HG02943 (cell line): ENCODE measurements around the gene MRAP.

Experiments used
- ATAC-seq: cut with Tn5 transposase; IDR thresholded peaks from one replicate; pipeline ENCODE4 v1.9.1; 2021; ENCODE audit warnings: mild to moderate bottlenecking, low read depth, moderate library complexity; ENCODE audit not compliant: unreplicated experiment

MRAP gene

DNA sequence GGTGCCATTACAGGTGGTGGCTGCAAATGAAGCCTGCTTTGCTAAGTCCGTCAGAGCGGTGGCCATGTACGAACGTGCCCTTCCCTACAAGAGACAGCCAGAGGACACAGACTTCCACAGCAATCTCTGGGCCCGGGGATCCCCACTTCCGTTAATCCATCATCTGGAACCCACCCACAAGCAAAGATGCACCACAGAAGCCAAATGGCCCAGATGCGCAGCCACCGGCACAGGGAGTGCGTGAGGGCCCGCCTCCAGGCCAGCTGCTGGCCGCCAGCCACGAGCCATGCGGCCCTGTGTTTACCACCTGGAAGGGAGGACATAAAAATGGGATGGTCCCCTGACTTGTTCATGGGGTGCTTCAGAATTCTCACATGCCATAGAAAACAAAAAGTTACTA lies 22.1 kb downstream of the MRAP start:
- ATAC-seq, result no peak

DNA sequence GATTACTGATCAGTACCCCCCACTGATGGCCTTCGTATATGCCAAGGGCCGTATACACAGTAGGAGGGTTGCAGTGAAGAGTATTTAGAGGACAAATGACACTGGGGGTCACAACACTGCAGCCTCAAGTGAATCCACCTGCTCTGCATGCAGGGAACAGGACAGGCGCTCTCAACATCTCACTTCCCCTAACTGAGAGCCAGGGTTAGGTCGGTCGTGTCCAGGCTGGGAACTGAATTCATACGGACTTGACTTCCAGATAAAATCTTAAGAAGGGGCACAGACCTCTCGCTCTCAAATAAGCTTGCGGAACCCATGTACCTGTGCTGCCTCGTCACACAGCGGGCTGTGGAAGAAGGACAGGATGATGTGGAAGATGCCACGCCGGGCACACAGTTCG lies 22.8 kb downstream of the MRAP start:
- ATAC-seq, result no peak

DNA sequence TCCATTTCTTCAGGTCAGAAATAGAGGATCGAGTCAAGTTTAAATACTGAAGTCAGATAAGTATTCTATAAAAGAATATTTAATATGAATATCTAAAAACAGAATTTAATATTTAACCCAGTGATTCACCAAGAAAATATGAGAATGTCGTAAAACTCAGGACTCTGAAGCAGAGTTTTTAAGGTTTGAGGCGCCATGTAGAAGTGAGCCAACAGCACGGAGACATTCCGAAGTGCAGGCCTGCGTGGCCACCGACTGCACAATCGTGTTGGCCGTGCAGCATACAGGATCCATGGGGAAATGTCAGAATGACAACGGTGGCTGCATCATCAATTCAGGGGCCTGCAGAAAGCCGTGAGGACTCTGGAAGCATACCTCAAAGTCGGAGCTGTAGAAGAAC lies 23.4 kb downstream of the MRAP start:
- ATAC-seq, result no peak

DNA sequence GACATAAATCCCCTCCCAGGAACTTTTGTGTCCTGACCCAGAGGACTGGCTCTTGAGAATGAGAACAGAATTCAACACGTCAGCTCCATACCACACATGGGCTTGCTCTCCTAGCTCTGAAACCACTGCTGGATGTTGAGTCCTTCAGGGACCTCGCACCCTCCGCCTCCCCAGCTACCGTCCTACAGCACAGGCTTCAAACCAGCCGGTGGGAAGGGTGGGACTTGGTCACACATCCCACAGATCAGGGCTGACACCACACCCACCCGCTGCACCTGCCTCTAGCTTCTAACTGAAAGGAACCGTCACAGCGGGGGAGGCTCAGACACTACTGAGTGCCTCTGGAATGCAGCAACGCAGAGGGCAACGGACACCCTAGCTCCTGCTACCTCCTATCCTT lies 24.0 kb downstream of the MRAP start:
- ATAC-seq, result no peak

- ATAC-seq, result no peak
Measured at GRCh38 chr21:32325706-32326105, 27.1 kb downstream of the MRAP start.

DNA sequence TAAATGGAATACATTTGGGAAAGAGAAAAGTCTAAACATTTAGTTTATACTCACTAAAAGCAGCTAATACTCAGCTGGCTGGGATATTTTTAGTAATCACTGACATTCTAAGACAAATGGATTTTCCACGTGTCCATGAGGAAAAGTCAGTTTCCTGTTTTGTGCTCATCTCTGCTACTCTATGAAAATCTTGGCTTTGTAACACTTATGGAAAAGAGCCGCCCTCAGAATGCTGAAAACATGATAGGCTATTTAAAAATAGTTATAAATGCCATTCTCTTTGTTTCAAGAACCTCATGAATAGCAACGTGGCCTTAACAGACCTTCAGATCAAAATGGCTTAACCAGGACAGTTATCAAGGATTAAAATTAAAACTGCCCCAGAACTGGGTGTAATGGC lies 29.9 kb downstream of the MRAP start:
- ATAC-seq, result no peak

DNA sequence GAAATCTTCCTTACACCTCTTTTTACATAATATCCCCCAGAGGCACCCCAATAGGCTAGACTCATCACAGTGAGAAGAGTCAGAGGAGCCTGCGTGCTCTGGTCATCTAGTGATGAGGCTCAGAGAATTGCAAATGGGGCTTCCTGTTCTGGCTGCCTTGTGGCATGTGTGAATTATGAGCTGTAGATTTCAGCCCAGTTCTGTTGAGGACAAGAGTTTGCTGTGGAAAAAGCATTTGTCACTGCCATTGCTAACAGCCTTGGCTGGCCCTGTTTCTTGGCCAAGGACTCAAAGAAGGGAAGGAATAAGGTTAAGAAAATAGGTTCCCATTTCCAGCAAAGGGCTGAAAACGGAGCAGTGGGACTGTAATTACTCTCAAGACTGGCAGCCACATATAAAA lies 30.7 kb downstream of the MRAP start:
- no peak for ATAC-seq

DNA sequence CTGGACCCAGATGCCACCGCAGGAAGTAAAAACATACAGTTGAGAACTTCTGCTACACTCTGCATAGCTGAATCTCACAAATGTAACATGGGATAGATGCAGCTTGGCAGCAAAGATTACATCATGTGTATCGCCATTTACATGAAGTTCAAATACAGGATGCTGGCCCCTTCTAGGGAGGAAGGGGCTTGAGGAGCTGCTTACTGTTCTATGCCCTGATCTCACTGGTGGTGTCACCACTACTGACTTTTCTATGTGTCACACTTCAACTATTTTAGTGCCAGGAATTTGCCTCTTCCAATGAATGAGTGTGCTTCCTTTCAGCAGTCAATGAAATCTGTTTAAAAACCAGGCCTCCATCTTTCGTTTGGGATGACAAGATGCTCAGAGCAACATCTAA lies 31.1 kb downstream of the MRAP start:
- no peak for ATAC-seq

DNA sequence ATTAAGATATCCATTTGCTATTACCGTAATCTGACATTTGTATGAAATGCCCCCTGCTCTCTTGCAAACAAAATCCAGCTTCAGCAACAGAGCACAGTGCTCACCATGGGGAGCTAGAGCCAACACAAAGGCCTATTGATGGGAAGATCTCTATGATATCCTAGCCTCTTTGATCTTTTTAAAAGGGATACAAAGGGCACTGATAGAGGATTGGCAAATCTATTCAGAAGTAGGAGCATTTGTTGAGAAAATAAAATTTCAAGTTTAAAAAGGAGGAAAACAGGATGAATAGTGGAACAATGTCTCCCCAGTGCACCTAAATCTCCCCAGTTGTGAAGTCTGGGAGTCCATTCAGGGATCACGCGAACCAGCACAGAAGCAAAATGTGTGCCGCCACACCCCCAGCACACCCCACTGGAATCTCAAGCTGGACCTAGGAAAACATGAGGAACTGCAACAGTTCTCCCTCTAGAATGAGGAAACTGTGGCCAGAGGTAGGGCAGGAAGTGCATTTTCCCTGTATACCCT lies 32.2 kb downstream of the MRAP start:
- ATAC-seq, result no peak

DNA sequence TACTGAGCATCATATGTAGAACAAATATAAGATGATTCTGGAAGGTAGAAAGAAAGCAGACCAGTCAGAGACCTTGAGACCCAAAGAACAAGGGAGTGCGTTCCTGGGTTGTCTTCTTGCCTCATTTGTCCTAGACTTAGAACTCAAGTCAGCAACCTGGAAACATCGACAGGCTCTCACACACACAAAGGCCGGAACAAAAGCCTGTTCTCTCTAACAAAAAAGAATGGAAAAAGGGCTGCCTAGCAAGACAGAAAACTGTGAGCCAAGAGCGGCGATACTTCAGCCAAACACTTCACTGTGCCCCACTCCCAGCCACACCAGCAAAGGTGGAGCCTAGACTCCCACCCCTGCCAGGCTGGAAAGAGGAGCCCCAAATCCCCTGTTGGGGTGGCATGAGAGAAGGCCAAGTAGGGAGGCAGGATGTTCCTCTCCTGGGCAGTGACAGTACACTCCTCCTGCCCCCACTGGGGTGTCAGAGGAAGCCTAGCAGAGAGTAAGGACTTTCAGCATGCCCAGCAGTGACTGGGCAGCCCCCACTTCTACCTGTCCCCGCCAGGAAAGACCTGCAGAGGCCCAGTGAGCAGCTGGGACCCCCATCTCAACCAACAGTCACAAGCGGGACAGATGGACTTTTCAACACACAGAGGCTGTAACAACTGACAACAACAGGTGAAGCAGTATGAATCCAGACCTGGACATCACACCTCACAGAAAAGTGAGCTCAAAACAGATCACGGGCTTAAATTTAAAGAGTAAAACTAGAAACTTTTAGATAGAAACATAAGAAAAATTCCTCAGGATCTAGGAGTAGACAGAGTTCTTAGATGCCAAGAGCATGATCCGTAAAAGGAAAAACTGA lies 33.0 kb downstream of the MRAP start:
- ATAC-seq, result no peak

- ATAC-seq, result no peak
Measured at GRCh38 chr21:32332463-32332951, 33.9 kb downstream of the MRAP start.

GRCh38 chr21:32333953-32334673 lies 35.5 kb downstream of the MRAP start:
- ATAC-seq, result no peak

- ATAC-seq, result no peak
Measured at GRCh38 chr21:32334980-32335531, 36.4 kb downstream of the MRAP start.

DNA sequence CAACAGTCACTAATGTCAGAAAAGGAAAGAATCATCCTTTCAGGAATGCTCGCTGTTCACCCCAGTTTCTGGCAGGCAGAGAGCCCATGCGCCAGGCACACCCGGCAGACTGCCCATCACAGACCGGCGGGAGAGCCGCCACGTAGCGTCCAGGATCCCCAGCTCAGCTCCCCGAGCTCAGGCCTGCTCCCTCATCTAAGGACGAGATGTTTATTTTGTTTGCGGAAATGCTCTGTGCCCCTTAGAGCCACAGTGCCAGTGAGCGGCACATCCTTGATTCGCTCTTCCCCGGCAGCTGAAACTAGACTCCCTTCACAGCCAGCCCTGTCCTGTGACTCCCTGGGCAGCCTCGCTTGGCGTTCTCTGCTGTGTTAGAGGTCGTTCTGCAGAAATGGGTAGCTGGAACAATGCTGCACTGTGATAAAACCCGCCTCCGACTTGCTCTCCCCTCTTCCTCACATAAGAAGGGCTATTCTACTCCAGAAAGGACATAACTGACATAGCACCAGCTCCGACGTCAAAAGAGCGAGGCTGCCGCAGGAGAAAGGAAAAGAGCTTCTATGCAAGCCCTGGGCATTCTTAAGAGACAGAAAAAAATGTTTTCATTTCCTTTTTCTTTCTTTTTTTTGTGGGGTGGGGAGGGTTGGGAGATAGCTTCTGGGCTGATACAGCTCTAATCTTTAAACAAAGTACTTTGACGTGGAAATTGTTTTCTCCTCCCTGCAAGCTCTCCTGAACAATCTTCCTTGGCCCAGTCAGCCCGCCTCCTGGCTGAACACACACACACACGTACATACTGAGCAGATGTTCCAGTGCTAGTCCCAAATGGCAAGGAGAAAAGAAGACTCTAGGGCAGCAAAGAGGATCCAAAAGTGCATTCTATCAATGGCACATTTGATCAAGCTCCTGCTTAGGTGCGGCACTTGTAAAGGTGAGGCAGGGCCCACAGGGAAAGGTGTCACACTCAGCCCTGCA lies 37.2 kb downstream of the MRAP start:
- ATAC-seq, result no peak

DNA sequence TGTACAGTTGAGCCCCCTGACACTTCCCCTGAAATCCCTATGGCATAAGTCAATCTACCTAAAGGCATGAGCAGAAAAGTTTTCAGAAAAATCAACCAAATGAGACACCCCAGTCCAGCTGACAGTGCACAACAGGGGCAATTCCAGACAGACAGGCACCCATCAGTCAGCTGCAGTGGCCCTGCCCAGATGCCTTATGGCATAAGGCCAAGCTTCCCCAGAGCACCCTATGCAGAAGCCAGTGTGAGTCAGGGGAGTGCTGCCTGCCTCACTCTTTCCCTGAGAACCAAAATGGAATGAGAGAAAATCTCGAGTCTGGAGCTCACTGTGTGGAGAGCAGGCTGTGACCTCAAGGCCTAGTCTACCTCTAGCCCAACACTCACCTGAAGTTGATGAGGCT lies 38.1 kb downstream of the MRAP start:
- no peak for ATAC-seq

DNA sequence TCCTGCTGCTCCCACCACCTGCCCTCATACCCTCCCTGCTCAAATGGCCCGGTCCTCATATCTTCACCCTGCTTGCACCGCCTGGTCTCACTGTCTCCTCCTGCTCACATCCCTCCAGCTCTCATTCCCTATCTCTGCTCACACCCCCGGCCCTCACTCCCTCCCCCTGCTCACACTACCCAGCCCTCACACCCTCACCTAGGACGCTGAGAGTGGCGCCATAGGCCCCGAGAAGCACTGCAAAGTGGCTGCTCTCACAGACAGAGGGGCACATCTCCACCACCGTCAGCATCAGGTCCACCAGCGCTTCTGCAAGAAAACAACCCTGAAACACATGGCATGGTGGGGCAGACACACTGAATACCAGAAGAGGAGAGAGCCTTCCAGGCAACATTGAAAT lies 38.6 kb downstream of the MRAP start:
- ATAC-seq, result no peak

- ATAC-seq, result no peak
Measured at GRCh38 chr21:32338209-32338921, 39.7 kb downstream of the MRAP start.

DNA sequence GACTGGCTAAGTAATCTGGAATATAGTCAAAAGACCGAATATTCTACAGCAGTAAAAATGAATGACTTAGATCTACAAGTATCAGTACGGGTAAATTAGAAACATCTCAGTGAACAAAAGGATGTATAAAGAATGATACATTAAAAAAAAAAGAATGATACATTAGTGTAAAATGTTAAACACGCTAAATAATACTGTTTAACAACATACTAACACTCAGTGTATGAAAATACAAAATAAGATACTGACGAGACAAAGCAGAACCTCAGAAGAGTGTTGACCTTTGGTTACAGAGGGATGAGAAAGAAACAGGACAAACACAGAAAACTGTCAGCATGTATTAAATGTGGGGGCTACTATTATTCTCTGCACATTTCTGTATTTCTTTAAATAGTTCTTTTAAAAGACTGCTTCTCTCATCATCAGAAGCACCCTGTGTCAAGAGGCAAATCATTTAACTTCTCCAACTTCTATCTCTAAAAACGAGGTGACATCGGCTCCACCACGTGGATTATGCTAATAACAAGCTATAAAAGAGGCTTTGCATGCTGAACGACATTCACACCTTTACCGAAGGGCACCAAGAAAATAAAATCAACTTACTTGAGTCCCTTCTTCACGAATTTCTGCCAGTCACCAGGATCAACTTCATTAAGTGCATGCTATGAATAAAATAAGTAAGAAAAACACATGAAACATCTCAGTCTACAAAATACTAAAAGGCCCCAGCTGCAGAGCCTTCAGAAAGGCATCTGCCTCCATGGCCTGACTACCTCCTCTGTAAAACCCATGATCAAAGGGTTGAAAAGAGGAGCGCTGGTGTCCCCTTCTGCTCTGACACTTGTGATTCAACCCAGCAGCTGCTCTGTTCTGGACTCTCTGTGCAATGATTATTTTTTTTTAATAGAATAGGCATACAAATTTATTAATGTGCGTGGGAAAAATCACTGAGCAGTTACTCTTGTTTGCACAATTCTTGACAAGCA lies 42.5 kb downstream of the MRAP start:
- no peak for ATAC-seq
